Kidney epithelial cell (primary cell): Measurements from ENCODE around the gene DCHS2. TPM values are rescaled to one million over a fixed set of nuclear protein-coding genes. Genes with fewer than 3 reads are reported as not detected.

Source experiments
- DNase-seq: peaks from one replicate; pipeline ENCODE4 v3.0.0-alpha.2; 2010; ENCODE audit warnings: low read depth
- H3K27me3 ChIP-seq: 2 replicates; pipeline ENCODE4 v1.6.0; 2011; ENCODE audit warnings: low read length; ENCODE audit not compliant: control insufficient read depth, insufficient read depth
- H3K36me3 ChIP-seq: 2 replicates; pipeline ENCODE4 v1.5.1; 2011; ENCODE audit warnings: low read length; ENCODE audit not compliant: control insufficient read depth, insufficient read depth
- H3K4me3 ChIP-seq: 2 replicates; pipeline ENCODE4 v1.5.1; 2011; ENCODE audit warnings: low read depth, mild to moderate bottlenecking, control low read depth, low read length
- CTCF ChIP-seq: IDR thresholded peaks from 2 replicates; pipeline ENCODE4 v1.5.1; 2011; ENCODE audit warnings: mild to moderate bottlenecking, moderate library complexity, low read length, control low read depth, inconsistent platforms; ENCODE audit not compliant: insufficient read depth, poor library complexity, severe bottlenecking
- total RNA-seq: library from RNA; depleted of rRNA; stranded (reverse); fragments of >200 nt; gene quantifications from 2 replicates; pipeline ENCODE4 v1.2.3, GENCODE V29; 2015

Gene DCHS2
- total RNA-seq, 1 donor from 2014 or later, result 0.75 TPM

- H3K4me3 ChIP-seq, result no peak overlapping the region
- no peaks in the 10 kb centered on the region for H3K36me3 ChIP-seq
- no peak for TF ChIP-seq CTCF
- H3K27me3 ChIP-seq, result peaks cover 2% of the 10 kb centered on the region
- no peak for DNase-seq
Observed at GRCh38 chr4:154335588-154335987, 156.0 kb downstream of the DCHS2 start.

- Histone ChIP-seq H3K27me3 (peaks cover 2% of the 10 kb centered on the region), H3K4me3 (peak overlapping the region; percentile 1), H3K36me3 (no peaks in the 10 kb centered on the region)
- TF ChIP-seq CTCF, result no peak
- no peak for DNase-seq
Observed at GRCh38 chr4:154332681-154333421, 158.7 kb downstream of the DCHS2 start.

GRCh38 chr4:154329939-154330338 lies 161.7 kb downstream of the DCHS2 start:
- no peak for TF ChIP-seq CTCF
- Histone ChIP-seq H3K4me3 (no peak overlapping the region), H3K36me3 (no peaks in the 10 kb centered on the region), H3K27me3 (peaks cover 2% of the 10 kb centered on the region)
- DNase-seq, result no peak

- DNase-seq, result no peak
Observed at GRCh38 chr4:154329268-154329868, 162.2 kb downstream of the DCHS2 start.

GRCh38 chr4:154328030-154328429 lies 163.6 kb downstream of the DCHS2 start:
- Histone ChIP-seq H3K4me3 (no peak overlapping the region), H3K36me3 (no peaks in the 10 kb centered on the region), H3K27me3 (peaks cover 2% of the 10 kb centered on the region)
- TF ChIP-seq CTCF, result no peak
- no peak for DNase-seq

More at GRCh38 chr4:154329268-154329868, 162.2 kb downstream of the DCHS2 start:
- H3K4me3 ChIP-seq, result no peak overlapping the region
- no peaks in the 10 kb centered on the region for H3K36me3 ChIP-seq
- peaks cover 2% of the 10 kb centered on the region for H3K27me3 ChIP-seq
- peak; percentile 39 for TF ChIP-seq CTCF
